ENCODE results near the gene TM9SF3.

- no peak for TF ChIP-seq POLR2A (IDR thresholded peaks at IDR 0.05; ENCODE audit: low read length)
- no peak for TF ChIP-seq GATA1 (IDR thresholded peaks at IDR 0.05; ENCODE audit: low read depth, low read length)
Observed at GRCh38 chr10:96588060-96588554, 1.3 kb upstream of the TM9SF3 start.
